ENCODE results near the gene TWNK.

DNA sequence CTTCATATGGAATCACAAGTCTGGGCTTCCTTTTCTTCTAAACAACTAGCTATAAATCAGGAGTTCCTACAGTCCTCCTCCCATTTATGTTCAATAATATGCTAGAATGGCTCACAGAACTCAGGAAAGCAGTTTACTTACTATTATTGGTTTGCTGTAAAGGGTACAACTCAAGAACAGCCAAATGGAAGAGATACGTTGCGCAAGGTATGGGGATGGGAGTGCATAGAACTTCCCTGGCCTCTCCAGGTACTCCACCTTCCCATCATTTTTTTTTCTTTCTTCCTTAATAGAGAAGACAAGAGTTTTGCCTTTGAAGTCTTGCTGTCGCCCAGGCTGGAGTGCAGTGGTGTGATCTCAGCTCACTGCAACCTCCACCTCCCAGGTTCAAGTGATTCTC is 45.1 kb upstream of the TWNK start:
- TF ChIP-seq CTCF (conservative IDR thresholded peaks at IDR 0.05; ENCODE audit: low read depth in 2 of 2) (no peak), POLR2AphosphoS5 (IDR thresholded peaks at IDR 0.05; ENCODE audit: low read depth) (no peak), EZH2phosphoT487 (IDR thresholded peaks at IDR 0.05; ENCODE audit: unreplicated experiment) (no peak), EZH2 (IDR thresholded peaks at IDR 0.05; ENCODE audit: low read depth, unreplicated experiment) (no peak), CREB1 (CRISPR knock-in tag; IDR thresholded peaks at IDR 0.05; ENCODE audit: low read depth) (no peak), ZNF331 (CRISPR knock-in tag; IDR thresholded peaks at IDR 0.05; ENCODE audit: low read depth) (no peak), ETS1 (IDR thresholded peaks at IDR 0.05) (no peak), JUNB (IDR thresholded peaks at IDR 0.05; ENCODE audit: unreplicated experiment) (no peak), NANOG (IDR thresholded peaks at IDR 0.05; ENCODE audit: borderline replicate concordance) (no peak), STAT1 (IDR thresholded peaks at IDR 0.05; ENCODE audit: unreplicated experiment) (no peak), ZNF114 (CRISPR knock-in tag; IDR thresholded peaks at IDR 0.05) (no peak)
- TF ChIP-seq, protein P1, sequence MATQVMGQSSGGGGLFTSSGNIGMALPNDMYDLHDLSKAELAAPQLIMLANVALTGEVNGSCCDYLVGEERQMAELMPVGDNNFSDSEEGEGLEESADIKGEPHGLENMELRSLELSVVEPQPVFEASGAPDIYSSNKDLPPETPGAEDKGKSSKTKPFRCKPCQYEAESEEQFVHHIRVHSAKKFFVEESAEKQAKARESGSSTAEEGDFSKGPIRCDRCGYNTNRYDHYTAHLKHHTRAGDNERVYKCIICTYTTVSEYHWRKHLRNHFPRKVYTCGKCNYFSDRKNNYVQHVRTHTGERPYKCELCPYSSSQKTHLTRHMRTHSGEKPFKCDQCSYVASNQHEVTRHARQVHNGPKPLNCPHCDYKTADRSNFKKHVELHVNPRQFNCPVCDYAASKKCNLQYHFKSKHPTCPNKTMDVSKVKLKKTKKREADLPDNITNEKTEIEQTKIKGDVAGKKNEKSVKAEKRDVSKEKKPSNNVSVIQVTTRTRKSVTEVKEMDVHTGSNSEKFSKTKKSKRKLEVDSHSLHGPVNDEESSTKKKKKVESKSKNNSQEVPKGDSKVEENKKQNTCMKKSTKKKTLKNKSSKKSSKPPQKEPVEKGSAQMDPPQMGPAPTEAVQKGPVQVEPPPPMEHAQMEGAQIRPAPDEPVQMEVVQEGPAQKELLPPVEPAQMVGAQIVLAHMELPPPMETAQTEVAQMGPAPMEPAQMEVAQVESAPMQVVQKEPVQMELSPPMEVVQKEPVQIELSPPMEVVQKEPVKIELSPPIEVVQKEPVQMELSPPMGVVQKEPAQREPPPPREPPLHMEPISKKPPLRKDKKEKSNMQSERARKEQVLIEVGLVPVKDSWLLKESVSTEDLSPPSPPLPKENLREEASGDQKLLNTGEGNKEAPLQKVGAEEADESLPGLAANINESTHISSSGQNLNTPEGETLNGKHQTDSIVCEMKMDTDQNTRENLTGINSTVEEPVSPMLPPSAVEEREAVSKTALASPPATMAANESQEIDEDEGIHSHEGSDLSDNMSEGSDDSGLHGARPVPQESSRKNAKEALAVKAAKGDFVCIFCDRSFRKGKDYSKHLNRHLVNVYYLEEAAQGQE (IDR thresholded peaks at IDR 0.05; ENCODE audit: unreplicated experiment): no peak
- TF ChIP-seq, protein P2, sequence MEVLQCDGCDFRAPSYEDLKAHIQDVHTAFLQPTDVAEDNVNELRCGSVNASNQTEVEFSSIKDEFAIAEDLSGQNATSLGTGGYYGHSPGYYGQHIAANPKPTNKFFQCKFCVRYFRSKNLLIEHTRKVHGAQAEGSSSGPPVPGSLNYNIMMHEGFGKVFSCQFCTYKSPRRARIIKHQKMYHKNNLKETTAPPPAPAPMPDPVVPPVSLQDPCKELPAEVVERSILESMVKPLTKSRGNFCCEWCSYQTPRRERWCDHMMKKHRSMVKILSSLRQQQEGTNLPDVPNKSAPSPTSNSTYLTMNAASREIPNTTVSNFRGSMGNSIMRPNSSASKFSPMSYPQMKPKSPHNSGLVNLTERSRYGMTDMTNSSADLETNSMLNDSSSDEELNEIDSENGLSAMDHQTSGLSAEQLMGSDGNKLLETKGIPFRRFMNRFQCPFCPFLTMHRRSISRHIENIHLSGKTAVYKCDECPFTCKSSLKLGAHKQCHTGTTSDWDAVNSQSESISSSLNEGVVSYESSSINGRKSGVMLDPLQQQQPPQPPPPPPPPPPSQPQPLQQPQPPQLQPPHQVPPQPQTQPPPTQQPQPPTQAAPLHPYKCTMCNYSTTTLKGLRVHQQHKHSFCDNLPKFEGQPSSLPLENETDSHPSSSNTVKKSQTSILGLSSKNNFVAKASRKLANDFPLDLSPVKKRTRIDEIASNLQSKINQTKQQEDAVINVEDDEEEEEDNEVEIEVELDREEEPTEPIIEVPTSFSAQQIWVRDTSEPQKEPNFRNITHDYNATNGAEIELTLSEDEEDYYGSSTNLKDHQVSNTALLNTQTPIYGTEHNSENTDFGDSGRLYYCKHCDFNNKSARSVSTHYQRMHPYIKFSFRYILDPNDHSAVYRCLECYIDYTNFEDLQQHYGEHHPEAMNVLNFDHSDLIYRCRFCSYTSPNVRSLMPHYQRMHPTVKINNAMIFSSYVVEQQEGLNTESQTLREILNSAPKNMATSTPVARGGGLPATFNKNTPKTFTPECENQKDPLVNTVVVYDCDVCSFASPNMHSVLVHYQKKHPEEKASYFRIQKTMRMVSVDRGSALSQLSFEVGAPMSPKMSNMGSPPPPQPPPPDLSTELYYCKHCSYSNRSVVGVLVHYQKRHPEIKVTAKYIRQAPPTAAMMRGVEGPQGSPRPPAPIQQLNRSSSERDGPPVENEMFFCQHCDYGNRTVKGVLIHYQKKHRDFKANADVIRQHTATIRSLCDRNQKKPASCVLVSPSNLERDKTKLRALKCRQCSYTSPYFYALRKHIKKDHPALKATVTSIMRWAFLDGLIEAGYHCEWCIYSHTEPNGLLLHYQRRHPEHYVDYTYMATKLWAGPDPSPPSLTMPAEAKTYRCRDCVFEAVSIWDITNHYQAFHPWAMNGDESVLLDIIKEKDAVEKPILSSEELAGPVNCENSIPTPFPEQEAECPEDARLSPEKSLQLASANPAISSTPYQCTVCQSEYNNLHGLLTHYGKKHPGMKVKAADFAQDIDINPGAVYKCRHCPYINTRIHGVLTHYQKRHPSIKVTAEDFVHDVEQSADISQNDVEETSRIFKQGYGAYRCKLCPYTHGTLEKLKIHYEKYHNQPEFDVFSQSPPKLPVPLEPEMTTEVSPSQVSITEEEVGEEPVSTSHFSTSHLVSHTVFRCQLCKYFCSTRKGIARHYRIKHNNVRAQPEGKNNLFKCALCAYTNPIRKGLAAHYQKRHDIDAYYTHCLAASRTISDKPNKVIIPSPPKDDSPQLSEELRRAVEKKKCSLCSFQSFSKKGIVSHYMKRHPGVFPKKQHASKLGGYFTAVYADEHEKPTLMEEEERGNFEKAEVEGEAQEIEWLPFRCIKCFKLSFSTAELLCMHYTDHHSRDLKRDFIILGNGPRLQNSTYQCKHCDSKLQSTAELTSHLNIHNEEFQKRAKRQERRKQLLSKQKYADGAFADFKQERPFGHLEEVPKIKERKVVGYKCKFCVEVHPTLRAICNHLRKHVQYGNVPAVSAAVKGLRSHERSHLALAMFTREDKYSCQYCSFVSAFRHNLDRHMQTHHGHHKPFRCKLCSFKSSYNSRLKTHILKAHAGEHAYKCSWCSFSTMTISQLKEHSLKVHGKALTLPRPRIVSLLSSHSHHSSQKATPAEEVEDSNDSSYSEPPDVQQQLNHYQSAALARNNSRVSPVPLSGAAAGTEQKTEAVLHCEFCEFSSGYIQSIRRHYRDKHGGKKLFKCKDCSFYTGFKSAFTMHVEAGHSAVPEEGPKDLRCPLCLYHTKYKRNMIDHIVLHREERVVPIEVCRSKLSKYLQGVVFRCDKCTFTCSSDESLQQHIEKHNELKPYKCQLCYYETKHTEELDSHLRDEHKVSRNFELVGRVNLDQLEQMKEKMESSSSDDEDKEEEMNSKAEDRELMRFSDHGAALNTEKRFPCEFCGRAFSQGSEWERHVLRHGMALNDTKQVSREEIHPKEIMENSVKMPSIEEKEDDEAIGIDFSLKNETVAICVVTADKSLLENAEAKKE (CRISPR knock-in tag; IDR thresholded peaks at IDR 0.05): no peak

All from GM23338 (cell line).